Measurements from ENCODE around the gene FBXW9.
"Not testable (repeated sequence)": the region's sequence is repeated elsewhere in the genome, so short reads cannot be mapped to it uniquely, and the experiment has no call there.

Gene FBXW9

GRCh38 chr19:12715102-12715501, 18.7 kb upstream of the FBXW9 start:
- no peak for DNase-seq (ENCODE audit: low spot score)

DNA sequence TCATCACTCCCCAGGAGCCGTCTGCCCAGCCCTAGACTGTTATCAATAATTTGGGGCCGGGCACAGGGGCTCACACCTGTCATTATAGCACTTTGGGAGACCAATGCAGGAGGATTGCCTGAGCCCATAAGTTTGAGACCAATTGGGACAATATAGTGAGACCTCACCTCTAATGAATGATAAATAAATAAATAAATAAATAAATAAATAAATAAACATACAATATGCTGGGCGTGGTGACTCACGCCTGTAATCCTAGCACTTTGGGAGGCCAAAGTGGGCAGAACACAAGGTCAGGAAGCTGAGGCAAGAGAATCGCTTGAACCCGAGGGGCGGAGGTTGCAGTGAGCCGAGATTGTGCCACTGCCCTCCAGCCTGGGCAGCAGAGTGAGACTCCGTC, 16.9 kb upstream of the FBXW9 start:
- DNase-seq (ENCODE audit: low spot score): not testable (repeated sequence)

- not testable (repeated sequence) for DNase-seq (ENCODE audit: low spot score)
These were observed 15.6 kb upstream of the FBXW9 start for GRCh38 chr19:12712077-12712476.

GRCh38 chr19:12711187-12711586, 14.8 kb upstream of the FBXW9 start:
- no peak for DNase-seq (ENCODE audit: low spot score)

- DNase-seq (ENCODE audit: low spot score): no peak
These were observed 12.2 kb upstream of the FBXW9 start for GRCh38 chr19:12708641-12709040.

DNA sequence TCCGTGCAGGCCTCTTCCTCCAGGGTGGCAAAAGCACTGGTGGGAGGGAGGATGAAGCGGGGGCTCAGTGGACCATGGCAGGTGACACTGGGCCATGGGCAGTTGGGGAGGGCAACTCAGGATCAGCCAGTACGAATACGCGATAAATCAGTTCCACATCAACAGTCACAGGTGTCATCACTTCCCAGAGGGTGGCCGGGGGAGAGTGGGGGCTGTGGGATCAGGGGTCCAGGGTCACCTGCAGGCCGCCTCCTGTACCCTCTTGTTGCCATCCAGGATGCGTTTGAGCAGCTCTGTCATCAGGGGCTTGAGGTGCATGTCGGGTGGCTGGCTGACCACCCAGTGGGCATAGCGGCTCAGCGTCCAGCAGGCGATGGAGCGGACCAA, 9.9 kb upstream of the FBXW9 start:
- no peak for DNase-seq (ENCODE audit: low spot score)

DNA sequence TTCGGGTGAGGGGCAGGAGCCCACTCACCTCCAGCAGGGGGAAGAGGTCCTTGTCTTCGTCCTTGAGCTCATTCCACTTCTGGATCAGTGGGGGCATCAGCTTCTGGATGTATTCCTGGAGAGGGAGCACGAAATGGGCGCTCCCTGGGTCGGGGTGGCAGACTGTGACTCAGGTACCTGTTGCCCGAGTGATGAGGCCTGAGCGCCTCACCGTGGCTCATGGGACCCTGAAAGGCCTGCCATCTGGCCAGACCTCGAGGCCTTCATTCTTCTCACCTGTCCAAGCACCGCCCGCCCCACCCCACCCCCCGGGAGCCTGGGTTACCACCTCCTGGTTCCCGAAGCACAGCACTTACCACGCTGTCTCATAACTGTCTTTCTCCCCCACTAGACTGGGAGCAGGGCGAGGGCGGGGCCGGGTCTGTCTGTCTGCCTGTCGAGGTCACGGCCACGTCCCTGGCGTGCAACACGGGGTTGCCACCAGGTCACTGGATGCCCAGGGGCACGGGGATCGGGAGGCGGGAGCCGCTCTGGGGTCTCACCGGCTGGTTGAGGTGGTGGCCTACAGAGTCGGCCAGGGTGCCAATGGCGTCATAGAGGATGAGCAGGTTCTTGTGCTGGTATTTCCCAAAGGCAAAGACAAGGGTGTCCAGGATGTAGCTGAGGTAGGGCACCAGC, 9.4 kb upstream of the FBXW9 start:
- no peak for DNase-seq (ENCODE audit: low spot score)

DNA sequence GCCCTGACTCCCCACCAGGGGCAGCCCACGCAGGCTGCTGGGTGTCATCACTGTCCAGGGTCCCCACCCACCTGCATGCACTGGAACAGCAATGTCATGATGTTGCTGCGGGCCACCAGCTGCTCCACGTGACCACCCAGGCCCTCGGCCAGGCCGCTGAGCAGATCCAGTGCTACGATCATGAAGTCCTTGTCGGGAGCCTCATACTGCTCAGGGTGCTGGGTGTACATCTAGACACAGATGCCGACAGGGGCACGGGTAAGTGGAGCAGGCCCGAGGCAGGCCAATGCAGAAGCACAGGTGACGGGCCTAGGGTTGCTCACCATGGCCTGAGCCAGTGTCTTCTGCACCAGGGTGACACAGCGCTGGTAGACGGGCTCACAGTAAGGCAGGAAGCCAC, 8.7 kb upstream of the FBXW9 start:
- DNase-seq (ENCODE audit: low spot score): no peak

- DNase-seq (ENCODE audit: low spot score): peak; percentile 83
These were observed 6.6 kb upstream of the FBXW9 start for GRCh38 chr19:12703046-12703445.

GRCh38 chr19:12701596-12702282, 5.3 kb upstream of the FBXW9 start:
- no peak for DNase-seq (ENCODE audit: low spot score)

DNA sequence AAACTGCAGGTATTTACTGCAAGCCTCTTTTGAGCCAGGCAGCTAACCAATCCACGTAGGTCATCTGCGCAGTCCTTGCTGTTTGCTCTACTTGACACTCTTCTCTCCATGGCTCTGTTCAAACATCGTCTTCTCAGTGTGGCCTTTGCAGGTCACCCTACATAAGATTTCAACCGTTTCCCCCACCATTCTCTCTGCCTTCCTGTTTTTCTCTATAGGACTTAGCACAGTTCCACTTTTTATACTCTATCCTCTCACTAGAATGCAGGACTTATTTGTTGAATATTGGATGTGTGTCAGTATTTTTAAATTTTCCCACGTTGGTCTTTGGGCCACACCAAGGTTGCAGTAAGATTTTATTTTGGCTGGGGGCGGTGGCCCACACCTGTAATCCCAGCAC, 1.7 kb upstream of the FBXW9 start:
- no peak for DNase-seq (ENCODE audit: low spot score)

GRCh38 chr19:12697425-12697824, 994 bp upstream of the FBXW9 start:
- not testable (repeated sequence) for DNase-seq (ENCODE audit: low spot score)

DNA sequence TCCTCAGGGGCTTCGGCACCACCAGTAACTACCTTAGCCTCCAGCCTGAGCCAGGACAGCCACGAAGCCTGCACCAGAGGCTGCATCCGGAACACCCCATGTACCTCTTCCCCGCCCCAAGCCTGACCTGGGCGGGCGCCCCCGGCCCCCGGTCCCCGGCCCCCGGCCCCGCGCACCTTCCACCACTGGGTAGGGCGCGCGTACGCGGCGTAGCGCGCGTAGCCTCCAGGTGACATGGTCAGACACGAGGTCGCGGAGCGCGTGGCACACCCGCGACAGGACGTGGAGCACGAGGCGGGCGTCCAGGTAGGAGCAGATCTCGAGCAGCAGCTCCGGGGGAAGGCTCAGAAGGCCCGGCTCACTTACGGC, 450 bp downstream of the FBXW9 start:
- DNase-seq (ENCODE audit: low spot score): no peak

GRCh38 chr19:12695514-12695913, 917 bp downstream of the FBXW9 start:
- no peak for DNase-seq (ENCODE audit: low spot score)

DNA sequence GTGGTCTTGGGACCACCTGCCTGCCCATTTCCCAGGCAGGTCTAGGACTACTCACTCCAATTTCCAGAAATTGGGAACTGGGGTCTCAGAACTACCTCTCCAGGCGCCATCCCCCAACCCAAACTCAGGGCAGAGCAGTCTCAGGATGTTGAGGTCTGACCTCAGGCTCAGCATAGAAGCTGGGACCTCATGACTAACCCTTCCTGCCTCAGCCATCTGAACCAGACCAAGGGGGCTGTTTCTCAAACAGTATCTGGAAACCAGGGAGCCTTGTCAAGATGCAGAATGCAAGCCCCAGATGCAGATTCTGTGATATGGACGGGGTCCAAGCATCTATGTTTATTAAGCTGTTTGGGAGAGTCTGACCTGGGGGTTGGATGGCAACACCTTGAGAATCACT, 1.3 kb downstream of the FBXW9 start:
- DNase-seq (ENCODE audit: low spot score): no peak

DNA sequence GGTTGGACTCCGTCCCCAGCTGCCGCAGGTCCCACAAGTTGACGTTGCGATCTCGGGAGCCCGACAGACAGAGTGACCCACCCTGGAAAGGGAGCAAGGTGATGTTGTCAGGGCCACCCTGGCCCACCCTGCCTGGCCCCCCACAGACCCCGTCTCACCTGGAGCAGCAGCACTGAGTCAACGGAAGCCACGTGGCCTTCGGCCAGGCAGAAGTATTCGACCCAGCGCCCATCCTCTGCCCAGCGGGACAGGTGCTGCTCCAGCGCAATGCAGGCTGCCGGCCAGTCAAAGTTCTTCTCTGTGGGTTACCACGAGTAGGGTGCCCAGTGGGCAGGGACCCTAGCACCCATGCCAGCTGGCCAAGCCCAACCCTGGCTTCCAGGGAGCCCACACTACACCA, 1.8 kb downstream of the FBXW9 start:
- DNase-seq (ENCODE audit: low spot score): no peak

GRCh38 chr19:12692960-12693359, 3.5 kb downstream of the FBXW9 start:
- DNase-seq (ENCODE audit: low spot score): no peak

DNA sequence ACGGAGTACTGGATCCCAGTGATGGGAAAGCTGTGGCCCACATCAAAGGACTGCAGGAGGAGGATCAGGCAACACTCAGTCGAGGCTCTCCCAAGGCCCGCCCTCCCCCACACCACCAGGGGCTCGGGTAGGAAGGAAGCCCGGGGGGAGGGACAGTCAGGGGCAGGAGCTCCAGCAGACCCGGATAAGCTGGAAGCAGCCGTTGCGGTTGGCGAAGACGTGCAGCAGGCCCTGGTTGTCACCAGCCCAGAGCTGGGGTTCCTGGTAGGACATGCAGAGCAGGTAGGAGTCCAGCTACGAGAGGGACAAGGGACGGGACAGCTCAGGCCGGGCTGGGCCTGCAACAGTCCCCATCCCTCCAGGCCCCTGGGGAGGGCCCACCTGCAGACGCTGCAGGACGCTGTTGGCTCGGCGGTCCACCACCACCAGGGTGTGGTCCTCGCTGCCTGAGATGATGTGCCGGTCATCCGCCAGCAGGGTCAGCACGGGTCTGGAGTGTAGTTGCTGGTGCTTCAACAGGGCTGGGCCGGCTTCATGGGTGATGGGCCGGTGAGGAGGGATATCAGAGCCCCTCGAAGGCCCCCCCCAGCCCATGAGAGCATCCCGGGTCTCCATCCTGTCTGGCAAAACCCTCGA, 6.7 kb downstream of the FBXW9 start:
- DNase-seq (ENCODE audit: low spot score): no peak

- no peak for DNase-seq (ENCODE audit: low spot score)
These were observed 7.4 kb downstream of the FBXW9 start for GRCh38 chr19:12689012-12689411.

DNA sequence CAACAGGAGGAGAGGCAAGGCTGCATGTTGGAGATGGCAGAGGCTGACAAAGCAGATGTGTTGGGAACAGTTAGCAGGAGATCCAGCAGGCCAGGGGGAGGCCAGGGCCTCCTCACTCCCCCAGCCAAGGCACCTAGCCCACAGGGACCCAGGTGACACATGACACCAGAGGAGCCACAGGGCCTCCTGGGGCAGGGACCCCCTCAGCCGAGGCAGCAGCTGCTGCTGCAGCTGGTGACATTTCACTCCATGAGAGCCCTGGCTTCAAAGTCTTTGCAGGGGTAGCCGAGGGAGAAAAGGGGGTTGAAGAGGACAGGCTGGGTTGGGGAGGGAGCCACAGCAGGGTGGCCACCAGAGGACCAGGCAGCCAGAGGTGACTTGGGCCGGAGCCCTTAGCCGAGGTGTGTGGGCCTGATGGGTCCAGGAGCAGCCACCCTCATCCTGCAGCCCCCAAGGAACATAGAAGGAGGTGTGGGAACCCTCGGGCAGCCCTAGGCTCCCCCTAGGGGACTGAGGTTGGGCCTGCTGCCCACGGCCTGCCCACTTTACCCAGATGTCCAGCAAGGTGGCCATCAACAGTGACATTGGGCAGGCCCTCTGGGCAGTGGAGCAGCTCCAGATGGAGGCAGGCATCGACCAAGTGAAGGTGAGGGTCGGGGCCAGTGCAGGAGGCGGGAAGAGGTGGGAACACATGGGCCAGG, 8.8 kb downstream of the FBXW9 start, which contains the start of gene GNG14:
GNG14 (plus strand) TSS at position 503 of the 701 bp plus-strand sequence; CDS start at position 554, 51 bp downstream.
- no peak for DNase-seq (ENCODE audit: low spot score)

- DNase-seq (ENCODE audit: low spot score): no peak
These were observed 10.6 kb downstream of the FBXW9 start for GRCh38 chr19:12685831-12686230.

- DNase-seq (ENCODE audit: low spot score): peak; percentile 93
These were observed 15.1 kb downstream of the FBXW9 start, which contains the start of gene DHPS for GRCh38 chr19:12681074-12681987. Gene DHPS (minus strand): TSS chr19:12681880. CDS start chr19:12681766, 114 bp downstream.
